ENCODE results near the gene SHLD1.

DNA sequence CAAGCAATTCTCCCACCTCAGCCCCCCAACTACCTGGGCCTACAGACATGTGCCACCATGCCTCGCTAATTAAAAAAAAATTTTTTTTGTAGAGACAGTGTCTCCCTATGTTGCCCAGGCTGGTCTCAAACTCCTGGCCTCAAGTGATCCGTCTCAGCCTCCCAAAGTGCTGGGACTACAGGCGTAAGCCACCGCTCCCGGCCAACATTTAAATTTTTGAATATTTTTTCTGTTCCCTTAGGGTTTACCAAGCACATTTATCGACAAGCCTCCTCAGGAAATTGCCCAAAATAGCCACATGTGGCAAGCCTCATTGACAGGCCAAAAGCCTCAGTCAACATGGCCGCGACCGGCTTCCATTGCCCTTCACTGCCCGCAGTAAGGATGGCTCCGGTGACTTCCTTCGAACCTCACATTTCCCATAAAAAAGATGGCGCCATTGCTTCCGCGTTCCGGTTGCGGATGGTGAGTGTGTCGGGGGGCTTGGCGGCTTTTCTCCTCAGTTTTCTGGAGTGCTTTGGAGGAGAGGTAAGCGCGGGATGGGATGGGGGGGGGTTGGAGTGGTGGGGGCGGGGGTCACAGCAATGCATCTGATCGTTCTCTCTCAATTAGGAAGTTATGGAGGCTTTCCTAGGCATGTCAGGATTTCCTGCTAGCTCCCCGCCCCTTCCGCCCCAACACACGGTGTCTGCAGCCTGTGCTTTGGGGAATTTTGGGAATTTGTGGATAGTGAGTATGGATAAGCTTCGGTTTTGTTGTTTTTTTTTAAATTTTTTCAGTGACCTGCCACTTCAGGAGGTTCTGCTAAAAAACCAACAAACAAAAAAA lies at the start of gene SHLD1:
- TF ChIP-seq, protein P1, sequence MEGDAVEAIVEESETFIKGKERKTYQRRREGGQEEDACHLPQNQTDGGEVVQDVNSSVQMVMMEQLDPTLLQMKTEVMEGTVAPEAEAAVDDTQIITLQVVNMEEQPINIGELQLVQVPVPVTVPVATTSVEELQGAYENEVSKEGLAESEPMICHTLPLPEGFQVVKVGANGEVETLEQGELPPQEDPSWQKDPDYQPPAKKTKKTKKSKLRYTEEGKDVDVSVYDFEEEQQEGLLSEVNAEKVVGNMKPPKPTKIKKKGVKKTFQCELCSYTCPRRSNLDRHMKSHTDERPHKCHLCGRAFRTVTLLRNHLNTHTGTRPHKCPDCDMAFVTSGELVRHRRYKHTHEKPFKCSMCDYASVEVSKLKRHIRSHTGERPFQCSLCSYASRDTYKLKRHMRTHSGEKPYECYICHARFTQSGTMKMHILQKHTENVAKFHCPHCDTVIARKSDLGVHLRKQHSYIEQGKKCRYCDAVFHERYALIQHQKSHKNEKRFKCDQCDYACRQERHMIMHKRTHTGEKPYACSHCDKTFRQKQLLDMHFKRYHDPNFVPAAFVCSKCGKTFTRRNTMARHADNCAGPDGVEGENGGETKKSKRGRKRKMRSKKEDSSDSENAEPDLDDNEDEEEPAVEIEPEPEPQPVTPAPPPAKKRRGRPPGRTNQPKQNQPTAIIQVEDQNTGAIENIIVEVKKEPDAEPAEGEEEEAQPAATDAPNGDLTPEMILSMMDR (IDR thresholded peaks at IDR 0.05): no peak
- no peak for TF ChIP-seq POLR2A (IDR thresholded peaks at IDR 0.05)
